ENCODE results near the gene ACAP1. TPM values are rescaled to one million over a fixed set of nuclear protein-coding genes. Genes with fewer than 3 reads are reported as not detected.

Gene ACAP1
- total and polyA plus RNA-seq, 10 donors = 118 to 312 (median 215) TPM

DNA sequence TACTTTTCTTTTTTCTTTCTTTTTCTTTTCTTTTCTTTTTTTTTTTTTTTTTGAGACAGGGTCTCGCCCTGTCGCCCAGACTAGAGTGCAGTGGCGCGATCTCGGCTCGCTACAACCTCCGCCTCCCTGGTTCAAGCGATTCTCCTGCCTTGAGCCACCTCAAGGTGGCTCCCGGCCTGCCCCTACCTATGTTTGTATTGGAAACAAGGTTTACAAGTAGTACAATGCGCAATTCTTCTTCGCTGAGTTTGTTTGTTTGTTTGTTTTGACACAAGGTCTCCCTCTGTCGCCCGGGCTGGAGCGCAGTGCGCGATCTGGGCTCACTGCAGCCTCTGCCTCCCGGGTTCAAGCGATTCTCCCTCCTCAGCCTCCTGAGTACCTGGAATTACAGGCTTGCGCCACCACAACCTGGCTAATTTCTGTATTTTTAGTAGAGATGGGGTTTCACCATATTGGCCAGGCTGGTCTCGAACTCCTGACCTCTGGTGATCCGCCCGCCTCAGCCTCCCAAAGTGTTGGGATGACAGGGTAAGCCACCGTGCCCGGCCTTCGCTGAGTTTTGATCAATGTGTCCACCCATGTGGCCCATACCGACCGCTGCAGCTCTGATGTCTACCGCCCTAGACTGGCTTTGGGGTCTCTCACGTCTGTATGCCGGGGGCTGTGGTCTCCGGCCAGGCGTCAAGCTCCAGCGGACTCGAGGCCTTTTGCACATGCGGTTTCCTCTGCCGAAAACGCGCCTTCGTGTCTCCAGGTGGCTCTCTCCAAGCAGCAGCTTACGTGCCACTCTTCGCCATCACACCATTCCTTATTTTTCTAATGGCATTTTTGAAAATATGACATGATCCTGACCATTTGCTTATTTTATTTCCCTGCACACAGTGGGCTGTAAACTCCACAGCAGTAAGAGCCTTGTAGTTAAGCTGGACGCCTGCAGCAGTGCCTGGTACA is 40.8 kb upstream of the ACAP1 start:
- intact Hi-C loops (cut with DNase I; ENCODE audit: low total_unique reads) = loop anchor here (2.0 to 10.0 kb wide), 2 partner anchors 15 to 49 kb away; partner anchors contain the start of gene SLC2A4
- DNase-seq = no peak
- WGBS, 5 donors = 50 to 54% (median 52%) methylated on average over 38 to 42 of the region's 42 CpGs
- peak overlapping the region in 1 of 8 donors; percentile 7 for H3K27ac ChIP-seq
- H3K36me3 ChIP-seq = no peaks in the 10 kb centered on the region
- peaks cover 17 to 40% (median 33%) of the 10 kb centered on the region in 6 donors for H3K4me1 ChIP-seq
- TF ChIP-seq POLR2A (IDR thresholded peaks at IDR 0.05) (no peak), POLR2AphosphoS5 (IDR thresholded peaks at IDR 0.05) (no peak)
- TF ChIP-seq, protein P1, sequence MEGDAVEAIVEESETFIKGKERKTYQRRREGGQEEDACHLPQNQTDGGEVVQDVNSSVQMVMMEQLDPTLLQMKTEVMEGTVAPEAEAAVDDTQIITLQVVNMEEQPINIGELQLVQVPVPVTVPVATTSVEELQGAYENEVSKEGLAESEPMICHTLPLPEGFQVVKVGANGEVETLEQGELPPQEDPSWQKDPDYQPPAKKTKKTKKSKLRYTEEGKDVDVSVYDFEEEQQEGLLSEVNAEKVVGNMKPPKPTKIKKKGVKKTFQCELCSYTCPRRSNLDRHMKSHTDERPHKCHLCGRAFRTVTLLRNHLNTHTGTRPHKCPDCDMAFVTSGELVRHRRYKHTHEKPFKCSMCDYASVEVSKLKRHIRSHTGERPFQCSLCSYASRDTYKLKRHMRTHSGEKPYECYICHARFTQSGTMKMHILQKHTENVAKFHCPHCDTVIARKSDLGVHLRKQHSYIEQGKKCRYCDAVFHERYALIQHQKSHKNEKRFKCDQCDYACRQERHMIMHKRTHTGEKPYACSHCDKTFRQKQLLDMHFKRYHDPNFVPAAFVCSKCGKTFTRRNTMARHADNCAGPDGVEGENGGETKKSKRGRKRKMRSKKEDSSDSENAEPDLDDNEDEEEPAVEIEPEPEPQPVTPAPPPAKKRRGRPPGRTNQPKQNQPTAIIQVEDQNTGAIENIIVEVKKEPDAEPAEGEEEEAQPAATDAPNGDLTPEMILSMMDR (IDR thresholded peaks at IDR 0.05 in 8 of 11, conservative IDR thresholded peaks at IDR 0.05 in 3 of 11) = no peak
- peak overlapping the region in 7 of 8 donors; percentile 20 to 68 (median 38) for H3K4me3 ChIP-seq
- peaks cover 0 to 69% (median 38%) of the 10 kb centered on the region in 7 donors for H3K27me3 ChIP-seq (replicated peaks in 1 of 7)
- no peaks in the 10 kb centered on the region for H3K9me3 ChIP-seq

- Histone ChIP-seq H3K4me1 (peaks cover 17 to 40% (median 33%) of the 10 kb centered on the region in 6 donors), H3K9me3 (no peaks in the 10 kb centered on the region), H3K27ac (peak overlapping the region in 1 of 8 donors; percentile 7), H3K27me3 (replicated peaks in 1 of 7) (peaks cover 0 to 61% (median 38%) of the 10 kb centered on the region in 7 donors), H3K4me3 (peak overlapping the region in 2 of 8 donors; percentile 37 to 52), H3K36me3 (no peaks in the 10 kb centered on the region)
- TF ChIP-seq, protein P1 (IDR thresholded peaks at IDR 0.05 in 8 of 11, conservative IDR thresholded peaks at IDR 0.05 in 3 of 11) = peak; percentile 62 to 96 (median 89)
- TF ChIP-seq POLR2AphosphoS5 (IDR thresholded peaks at IDR 0.05) (peak; percentile 49 to 80 (median 68)), POLR2A (IDR thresholded peaks at IDR 0.05) (no peak)
- intact Hi-C loops (cut with DNase I; ENCODE audit: low total_unique reads) = loop anchor here (2.0 to 10.0 kb wide), 2 partner anchors 16 to 48 kb away; partner anchors contain the start of gene SLC2A4
- peak; percentile 94 for DNase-seq
- 4 to 6% (median 5%) methylated on average over 37 to 51 of the region's 51 CpGs for WGBS, 5 donors
Measured at GRCh38 chr17:7296189-7296861, 40.0 kb upstream of the ACAP1 start.

DNA sequence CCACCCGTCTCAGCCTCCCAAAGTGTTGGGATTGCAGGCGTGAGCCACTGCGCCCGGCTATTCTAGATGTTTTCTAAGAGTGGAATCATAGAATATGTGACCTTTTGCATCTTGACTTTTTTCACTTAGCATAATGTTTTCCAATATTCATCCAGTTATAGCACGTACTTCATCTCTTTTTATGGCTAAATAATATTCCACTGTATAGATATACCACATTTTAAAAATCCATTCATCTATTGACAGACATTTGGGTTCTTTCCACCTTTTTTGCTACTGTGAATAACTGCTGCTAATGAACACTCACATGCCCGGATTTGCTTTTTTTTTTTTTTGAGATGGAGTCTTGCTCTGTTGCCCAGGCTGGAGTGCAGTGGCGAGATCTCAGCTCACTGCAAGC is 32.1 kb upstream of the ACAP1 start:
- 95 to 99% (median 97%) methylated on average over 7 of the region's 7 CpGs for WGBS, 5 donors
- Histone ChIP-seq H3K9me3 (no peaks in the 10 kb centered on the region), H3K4me1 (peaks cover 6 to 23% (median 14%) of the 10 kb centered on the region in 6 donors), H3K4me3 (no peak overlapping the region), H3K36me3 (peaks cover 0 to under 1% (median 0%) of the 10 kb centered on the region in 6 donors), H3K27me3 (replicated peaks in 1 of 7) (no peaks in the 10 kb centered on the region), H3K27ac (no peak overlapping the region)
- no peak for TF ChIP-seq POLR2AphosphoS5 (IDR thresholded peaks at IDR 0.05)
- TF ChIP-seq POLR2A (IDR thresholded peaks at IDR 0.05) = no peak
- TF ChIP-seq, protein P1 (IDR thresholded peaks at IDR 0.05 in 8 of 11, conservative IDR thresholded peaks at IDR 0.05 in 3 of 11) = no peak
- no peak for DNase-seq
- intact Hi-C loops (cut with DNase I; ENCODE audit: low total_unique reads) = loop anchor here (10.0 kb wide), 1 partner anchor 259 kb away; the partner anchor contains the start of gene SLC16A11
